Measurements from ENCODE around the gene TMEM14B. TPM values are rescaled to one million over a fixed set of nuclear protein-coding genes. Genes with fewer than 3 reads are reported as not detected.
"Not testable (repeated sequence)": the region's sequence is repeated elsewhere in the genome, so short reads cannot be mapped to it uniquely, and the experiment has no call there.

The TMEM14B gene
- total RNA-seq (48.8 TPM), polyA plus RNA-seq (100 to 1,000 TPM; 177 to 219 (median 209) TPM)

GRCh38 chr6:10747251-10747972, at the start of gene TMEM14B:
Gene TMEM14B (plus strand): TSS chr6:10747805. CDS start chr6:10749246, 1,441 bp downstream.
- Histone ChIP-seq H3K9me3 (ENCODE audit: control insufficient read depth in 2 of 2, low read length in 2 of 2) (no peaks in the 10 kb centered on the region), H3K4me1 (ENCODE audit: control insufficient read depth, insufficient read depth, low read length, poor library complexity, severe bottlenecking) (peaks cover 36% of the 10 kb centered on the region), H3K27me3 (ENCODE audit: control insufficient read depth, insufficient read depth, low read length) (no peaks in the 10 kb centered on the region), H3K36me3 (ENCODE audit: control insufficient read depth, insufficient read depth, low read length) (peaks cover 22% of the 10 kb centered on the region), H3K4me3 (ENCODE audit: low read depth, low read length) (peak within 1 kb of the TSS; percentile 88), H3K27ac (ENCODE audit: insufficient read depth, low read length, poor library complexity, severe bottlenecking) (peak within 1 kb of the TSS; percentile 77)
- peak within 1 kb of the TSS; percentile 95 to 98 (median 97) for H3K4me3 Mint-ChIP-seq
- H3K36me3 Mint-ChIP-seq: peaks cover 14% of the 10 kb centered on the region
- no peaks in the 10 kb centered on the region for H3K27me3 Mint-ChIP-seq
- peak; percentile 97 for ATAC-seq (ENCODE audit: low read depth in 2 of 2)
- no peaks in the 10 kb centered on the region for H3K9me3 Mint-ChIP-seq
- H3K27ac Mint-ChIP-seq: peak within 1 kb of the TSS; percentile 95 to 98 (median 97)
- H3K4me1 Mint-ChIP-seq: peaks cover 18 to 71% (median 47%) of the 10 kb centered on the region in 4 donors
- peak; percentile 98 to 99 (median 98) for DNase-seq

DNA sequence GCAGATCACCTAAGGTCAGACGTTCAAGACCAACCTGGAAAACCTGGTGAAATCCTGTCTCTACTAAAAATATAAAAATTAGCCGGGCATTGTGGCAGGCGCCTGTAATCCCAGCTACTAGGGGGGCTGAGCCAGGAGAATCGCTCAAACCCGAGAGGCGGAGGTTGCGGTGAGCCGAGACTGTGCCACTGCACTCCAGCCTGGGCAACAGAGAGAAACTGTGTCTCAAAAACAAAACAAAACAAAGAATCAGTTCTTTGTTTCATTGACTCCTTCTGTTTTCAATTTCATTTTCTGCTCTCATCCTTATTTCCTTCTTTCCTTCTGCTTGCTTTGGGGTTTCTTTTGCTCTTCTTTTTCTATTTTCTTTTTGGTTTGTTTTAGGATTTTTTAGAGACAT, 33.6 kb upstream of the TMEM14B start:
- H3K27ac ChIP-seq (ENCODE audit: insufficient read depth, low read length, poor library complexity, severe bottlenecking): no peak overlapping the region
- H3K4me1 ChIP-seq (ENCODE audit: control insufficient read depth, insufficient read depth, low read length, poor library complexity, severe bottlenecking): no peaks in the 10 kb centered on the region
- ATAC-seq (ENCODE audit: low read depth in 2 of 2) (no peak), DNase-seq (no peak)
- H3K27me3 ChIP-seq (ENCODE audit: control insufficient read depth, insufficient read depth, low read length): no peaks in the 10 kb centered on the region
- Mint-ChIP-seq H3K4me3 (no peak overlapping the region), H3K4me1 (peaks cover 0 to 7% (median 0%) of the 10 kb centered on the region in 4 donors), H3K27me3 (no peaks in the 10 kb centered on the region), H3K27ac (peak overlapping the region in 1 of 3 donors; percentile 20), H3K9me3 (peaks cover 0 to 4% (median 0%) of the 10 kb centered on the region in 7 donors), H3K36me3 (peaks cover 3% of the 10 kb centered on the region)
- no peaks in the 10 kb centered on the region for H3K9me3 ChIP-seq (ENCODE audit: control insufficient read depth in 2 of 2, low read length in 2 of 2)
- peaks cover 10% of the 10 kb centered on the region for H3K36me3 ChIP-seq (ENCODE audit: control insufficient read depth, insufficient read depth, low read length)
- H3K4me3 ChIP-seq (ENCODE audit: low read depth, low read length): no peak overlapping the region

DNA sequence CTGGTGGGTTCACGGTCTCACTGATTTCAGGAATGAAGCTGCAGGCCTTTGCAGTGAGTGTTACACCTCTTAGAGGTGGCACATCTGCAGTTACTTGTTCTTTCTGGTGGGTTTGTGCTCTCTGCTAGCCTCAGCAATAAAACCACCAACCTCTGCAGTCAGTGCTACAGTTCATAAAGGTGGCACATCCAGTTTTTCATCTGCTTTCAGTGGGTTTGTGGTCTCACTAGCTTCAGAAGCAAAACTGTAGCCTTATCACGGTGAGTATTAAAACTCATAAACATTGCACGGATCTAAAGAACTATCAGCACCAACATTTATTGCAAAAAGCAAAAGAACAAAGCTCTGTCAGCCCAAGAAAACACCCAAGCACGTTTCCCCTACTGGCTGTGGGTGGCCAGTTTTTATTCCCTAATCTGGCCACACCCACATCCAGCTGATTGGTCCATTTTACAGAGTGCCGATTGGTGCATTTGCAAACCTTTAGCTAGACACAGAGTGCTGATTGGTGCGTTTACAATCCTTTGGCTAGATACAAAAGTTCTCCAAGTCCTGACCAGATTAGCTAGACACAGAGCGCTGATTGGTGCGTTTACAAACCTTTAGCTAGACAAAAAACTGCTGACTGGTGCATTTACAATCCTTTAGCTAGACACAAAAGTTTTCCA, 28.2 kb upstream of the TMEM14B start:
- peaks cover 27% of the 10 kb centered on the region for H3K4me1 ChIP-seq (ENCODE audit: control insufficient read depth, insufficient read depth, low read length, poor library complexity, severe bottlenecking)
- ATAC-seq (ENCODE audit: low read depth in 2 of 2): no peak
- DNase-seq: peak; percentile 24 to 73 (median 39)
- no peaks in the 10 kb centered on the region for H3K36me3 Mint-ChIP-seq
- no peaks in the 10 kb centered on the region for H3K9me3 ChIP-seq (ENCODE audit: control insufficient read depth in 2 of 2, low read length in 2 of 2)
- peaks cover 0 to 9% (median 0%) of the 10 kb centered on the region in 7 donors for H3K9me3 Mint-ChIP-seq
- H3K27ac Mint-ChIP-seq: peak overlapping the region in 2 of 3 donors; percentile 69 to 88
- H3K4me1 Mint-ChIP-seq: peaks cover 11 to 45% (median 31%) of the 10 kb centered on the region in 4 donors
- no peaks in the 10 kb centered on the region for H3K36me3 ChIP-seq (ENCODE audit: control insufficient read depth, insufficient read depth, low read length)
- H3K27me3 ChIP-seq (ENCODE audit: control insufficient read depth, insufficient read depth, low read length): no peaks in the 10 kb centered on the region
- peak overlapping the region; percentile 74 for H3K27ac ChIP-seq (ENCODE audit: insufficient read depth, low read length, poor library complexity, severe bottlenecking)
- no peaks in the 10 kb centered on the region for H3K27me3 Mint-ChIP-seq
- peak overlapping the region; percentile 84 to 93 (median 88) for H3K4me3 Mint-ChIP-seq
- peak overlapping the region; percentile 32 for H3K4me3 ChIP-seq (ENCODE audit: low read depth, low read length)

DNA sequence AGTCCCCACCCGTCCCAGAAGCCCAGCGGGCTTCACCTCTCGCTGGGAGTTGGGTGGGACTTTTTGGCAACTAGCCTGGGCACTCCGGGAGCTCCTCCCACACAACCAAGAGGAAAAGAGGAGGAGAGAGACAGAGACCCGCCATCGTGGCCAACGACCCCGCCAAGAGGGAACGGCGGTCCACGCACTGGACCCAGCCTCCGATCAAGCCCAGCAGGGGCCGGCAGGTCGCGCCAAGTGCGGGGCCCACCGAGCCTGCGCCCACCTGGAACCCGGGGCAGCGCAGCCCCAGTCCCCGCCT, 27.7 kb upstream of the TMEM14B start:
- Histone ChIP-seq H3K4me3 (ENCODE audit: low read depth, low read length) (peak overlapping the region; percentile 32), H3K27ac (ENCODE audit: insufficient read depth, low read length, poor library complexity, severe bottlenecking) (peak overlapping the region; percentile 74), H3K4me1 (ENCODE audit: control insufficient read depth, insufficient read depth, low read length, poor library complexity, severe bottlenecking) (peaks cover 27% of the 10 kb centered on the region), H3K27me3 (ENCODE audit: control insufficient read depth, insufficient read depth, low read length) (no peaks in the 10 kb centered on the region), H3K36me3 (ENCODE audit: control insufficient read depth, insufficient read depth, low read length) (no peaks in the 10 kb centered on the region), H3K9me3 (ENCODE audit: control insufficient read depth in 2 of 2, low read length in 2 of 2) (no peaks in the 10 kb centered on the region)
- Mint-ChIP-seq H3K36me3 (no peaks in the 10 kb centered on the region), H3K9me3 (peaks cover 0 to 9% (median 0%) of the 10 kb centered on the region in 7 donors), H3K4me3 (peak overlapping the region; percentile 84 to 95 (median 92)), H3K4me1 (peaks cover 11 to 50% (median 34%) of the 10 kb centered on the region in 4 donors), H3K27me3 (no peaks in the 10 kb centered on the region), H3K27ac (peak overlapping the region in 2 of 3 donors; percentile 69 to 88)
- ATAC-seq (ENCODE audit: low read depth in 2 of 2) (no peak), DNase-seq (no peak)

- ATAC-seq (ENCODE audit: low read depth in 2 of 2) (peak; percentile 52 to 54), DNase-seq (peak; percentile 56 to 74 (median 72))
- H3K36me3 Mint-ChIP-seq: no peaks in the 10 kb centered on the region
- no peaks in the 10 kb centered on the region for H3K27me3 ChIP-seq (ENCODE audit: control insufficient read depth, insufficient read depth, low read length)
- peak overlapping the region; percentile 74 for H3K27ac ChIP-seq (ENCODE audit: insufficient read depth, low read length, poor library complexity, severe bottlenecking)
- H3K4me3 ChIP-seq (ENCODE audit: low read depth, low read length): peak overlapping the region; percentile 57
- peaks cover 0 to 9% (median 0%) of the 10 kb centered on the region in 7 donors for H3K9me3 Mint-ChIP-seq
- peaks cover 12 to 55% (median 37%) of the 10 kb centered on the region in 4 donors for H3K4me1 Mint-ChIP-seq
- no peaks in the 10 kb centered on the region for H3K27me3 Mint-ChIP-seq
- H3K4me1 ChIP-seq (ENCODE audit: control insufficient read depth, insufficient read depth, low read length, poor library complexity, severe bottlenecking): peaks cover 27% of the 10 kb centered on the region
- H3K27ac Mint-ChIP-seq: peak overlapping the region; percentile 79 to 94 (median 88)
- H3K36me3 ChIP-seq (ENCODE audit: control insufficient read depth, insufficient read depth, low read length): no peaks in the 10 kb centered on the region
- no peaks in the 10 kb centered on the region for H3K9me3 ChIP-seq (ENCODE audit: control insufficient read depth in 2 of 2, low read length in 2 of 2)
- H3K4me3 Mint-ChIP-seq: peak overlapping the region; percentile 93 to 99 (median 94)
Measured at GRCh38 chr6:10720265-10720959, 27.2 kb upstream of the TMEM14B start.

DNA sequence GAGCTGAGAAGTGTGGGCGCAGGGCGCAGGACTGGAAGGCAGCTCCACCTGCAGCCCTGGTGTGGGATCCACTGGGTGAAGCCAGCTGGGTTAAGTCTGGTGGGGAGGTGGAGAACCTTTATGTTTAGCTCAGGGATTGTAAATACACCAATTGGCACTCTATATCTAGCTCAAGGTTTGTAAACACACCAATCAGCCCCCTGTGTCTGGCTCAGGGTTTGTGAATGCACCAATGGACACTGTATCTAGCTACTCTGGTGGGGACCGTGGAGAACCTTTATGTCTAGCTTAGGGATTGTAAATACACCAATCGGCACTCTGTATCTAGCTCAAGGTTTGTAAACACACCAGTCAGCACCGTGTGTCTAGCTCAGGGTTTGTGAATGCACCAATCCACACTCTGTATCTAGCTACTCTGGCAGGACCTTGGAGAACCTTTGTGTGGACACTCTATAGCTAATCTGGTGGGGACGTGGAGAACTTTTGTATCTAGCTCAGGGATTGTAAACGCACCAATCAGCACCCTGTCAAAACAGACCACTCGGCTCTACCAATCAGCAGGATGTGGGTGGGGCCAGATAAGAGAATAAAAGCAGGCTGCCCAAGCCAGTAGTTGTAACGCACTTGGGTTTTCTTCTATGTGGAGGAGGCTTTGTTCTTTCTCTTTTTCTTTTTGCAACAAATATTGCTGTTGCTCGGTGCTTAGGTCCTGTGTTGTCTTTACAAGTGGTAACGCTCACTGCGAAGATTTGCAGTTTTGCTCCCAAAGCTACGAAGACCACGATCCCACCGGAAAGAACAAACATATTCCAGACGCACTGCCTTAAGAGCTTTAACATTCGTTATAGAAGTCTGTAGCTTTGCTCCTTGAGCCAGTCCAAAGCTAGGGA, 26.4 kb upstream of the TMEM14B start:
- peak overlapping the region; percentile 74 for H3K27ac ChIP-seq (ENCODE audit: insufficient read depth, low read length, poor library complexity, severe bottlenecking)
- H3K9me3 Mint-ChIP-seq; DNase-seq; H3K27me3 Mint-ChIP-seq; H3K36me3 Mint-ChIP-seq; H3K36me3 ChIP-seq (ENCODE audit: control insufficient read depth, insufficient read depth, low read length); H3K27me3 ChIP-seq (ENCODE audit: control insufficient read depth, insufficient read depth, low read length); H3K9me3 ChIP-seq (ENCODE audit: control insufficient read depth in 2 of 2, low read length in 2 of 2); ATAC-seq (ENCODE audit: low read depth in 2 of 2): not testable (repeated sequence)
- Mint-ChIP-seq H3K27ac (peak overlapping the region; percentile 79 to 94 (median 93)), H3K4me3 (peak overlapping the region; percentile 93 to 99 (median 94)), H3K4me1 (peaks cover 14 to 59% (median 42%) of the 10 kb centered on the region in 4 donors)
- H3K4me1 ChIP-seq (ENCODE audit: control insufficient read depth, insufficient read depth, low read length, poor library complexity, severe bottlenecking): peaks cover 27% of the 10 kb centered on the region
- H3K4me3 ChIP-seq (ENCODE audit: low read depth, low read length): peak overlapping the region; percentile 57

All from CD4-positive, CD25-positive, alpha-beta regulatory T cell (primary cell).